Endometrium (tissue), 2 donors: ENCODE results near the gene SH2D7.

ENCODE experiments used
- FAIRE-seq: peaks from 2 replicates; lab custom pipeline; 2012; peaks lifted over from hg19 to GRCh38; lab: Jason Lieb, UNC
- donor health status: control.
- donor health status: control.

The SH2D7 gene

DNA sequence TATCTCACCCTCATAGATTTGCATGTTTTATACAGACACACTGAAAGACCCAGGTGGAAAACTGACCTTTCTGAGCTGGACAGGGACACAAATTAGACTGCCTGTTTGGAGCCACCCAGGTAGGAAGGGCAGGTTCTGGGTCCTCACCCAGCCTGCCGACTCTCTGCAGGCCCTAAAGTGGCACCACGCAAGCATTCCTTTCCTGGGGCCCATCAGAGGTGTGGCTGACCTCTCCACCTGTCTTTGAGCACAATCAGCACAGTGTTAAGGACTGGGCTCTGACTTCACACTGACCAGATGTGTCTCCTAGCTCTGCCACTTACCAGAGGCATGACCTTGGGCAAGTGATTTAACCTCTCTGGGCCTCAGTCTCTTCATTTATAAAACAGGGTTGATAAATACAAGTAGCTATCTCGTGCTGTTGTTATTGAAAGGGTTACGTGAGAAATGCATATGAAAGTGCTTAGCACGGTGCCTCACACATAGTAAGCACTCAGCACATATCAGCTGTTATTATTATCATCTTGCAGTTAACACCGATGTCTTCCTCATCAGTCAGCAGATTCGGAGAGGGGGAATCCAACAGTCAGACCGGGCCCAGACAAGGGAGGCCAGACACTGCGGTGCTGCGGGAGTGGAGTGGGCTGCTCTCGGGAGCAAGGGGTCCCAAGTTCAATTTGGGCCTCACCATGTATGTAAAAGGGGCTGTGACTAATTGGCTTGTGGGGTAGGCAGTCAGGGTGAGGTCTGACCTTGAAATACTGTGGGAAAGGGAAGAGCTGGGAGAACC, 12.9 kb upstream of the SH2D7 start:
- no peak for FAIRE-seq

DNA sequence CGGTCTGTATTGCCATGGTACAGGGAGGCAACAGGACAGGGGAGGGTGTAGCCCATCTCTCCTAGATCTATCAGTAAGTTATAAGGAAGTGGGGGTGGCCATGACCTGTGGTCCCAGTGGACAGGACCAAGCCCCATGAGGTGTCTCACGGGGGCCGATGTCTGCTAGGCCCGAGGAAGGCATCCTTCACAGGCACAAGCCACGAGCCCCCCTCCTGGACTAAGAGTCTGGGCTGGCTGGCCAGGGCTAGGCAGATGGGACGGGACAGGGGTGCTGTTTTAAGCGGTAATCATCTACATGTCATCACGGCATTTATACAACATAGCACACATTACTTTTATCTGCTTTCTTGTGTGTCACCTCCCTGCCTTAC, 12.3 kb upstream of the SH2D7 start:
- no peak for FAIRE-seq

DNA sequence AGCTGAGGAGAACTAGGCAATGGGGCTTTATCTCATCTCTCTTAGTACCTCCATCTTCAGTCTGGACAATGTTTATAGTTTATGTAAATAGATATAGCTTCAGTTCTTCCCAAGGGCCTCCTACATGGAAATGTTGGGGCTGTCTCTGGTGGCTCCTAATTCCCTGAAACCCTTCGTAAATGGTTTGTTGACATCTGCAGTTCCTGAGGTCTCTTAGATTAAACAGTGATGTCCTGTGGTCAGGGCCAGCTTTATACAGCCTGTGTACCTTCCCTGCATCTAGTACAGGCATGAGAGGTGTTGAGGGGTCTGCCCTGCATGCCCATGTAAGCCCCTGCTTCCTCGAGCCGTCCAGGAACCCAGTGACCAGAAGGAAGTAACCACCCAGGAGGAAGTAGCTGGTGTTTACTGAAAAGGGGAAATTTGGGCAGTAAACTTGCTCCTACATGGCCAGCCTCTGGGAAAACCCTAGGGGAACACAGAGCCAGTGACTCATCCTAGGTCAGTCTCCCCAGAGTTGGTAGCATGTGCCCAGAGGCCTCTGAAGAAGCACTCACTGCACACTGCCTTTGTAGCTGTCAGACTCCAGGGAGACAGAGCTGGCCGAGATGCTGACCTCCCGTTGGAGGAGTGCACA, 10.1 kb upstream of the SH2D7 start:
- no peak for FAIRE-seq

DNA sequence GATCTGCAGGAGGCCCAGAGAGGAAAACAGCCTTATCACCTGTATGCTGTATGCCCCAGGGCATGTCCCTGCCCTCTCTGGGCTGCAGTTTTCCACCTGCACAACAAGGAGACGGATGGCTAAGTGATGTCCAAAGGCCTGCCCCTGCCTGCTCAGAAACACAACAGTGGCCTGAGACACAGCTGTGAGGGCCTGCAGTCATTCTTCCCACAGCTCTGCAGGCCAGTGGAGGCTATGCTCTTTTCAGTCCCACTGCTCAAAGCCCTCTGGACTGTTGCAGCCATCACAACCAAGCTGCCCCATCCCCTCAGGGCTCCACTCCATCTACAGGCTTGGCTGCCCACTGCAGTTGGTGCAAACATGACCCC, 9.6 kb upstream of the SH2D7 start:
- FAIRE-seq = no peak

DNA sequence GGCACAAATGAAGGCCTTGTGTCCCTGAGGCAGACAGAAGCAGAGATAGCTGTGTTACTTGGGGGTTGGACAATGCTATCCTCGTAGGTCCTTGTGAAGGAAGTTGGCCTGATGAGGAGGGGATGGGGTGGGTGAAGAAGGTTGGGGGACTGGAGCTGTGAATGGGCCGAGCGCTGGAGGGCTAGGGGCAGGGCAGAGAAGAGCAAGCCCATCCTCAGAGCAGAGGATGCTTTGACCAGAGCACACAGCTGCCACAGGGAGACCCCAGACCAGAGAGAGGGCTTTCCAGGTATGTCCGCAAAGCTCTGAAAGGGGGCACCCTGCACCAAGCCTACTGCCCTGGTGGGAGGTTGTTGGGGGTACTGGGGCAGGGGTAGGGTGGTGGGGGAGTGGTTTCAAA, 9.2 kb upstream of the SH2D7 start:
- FAIRE-seq = no peak

DNA sequence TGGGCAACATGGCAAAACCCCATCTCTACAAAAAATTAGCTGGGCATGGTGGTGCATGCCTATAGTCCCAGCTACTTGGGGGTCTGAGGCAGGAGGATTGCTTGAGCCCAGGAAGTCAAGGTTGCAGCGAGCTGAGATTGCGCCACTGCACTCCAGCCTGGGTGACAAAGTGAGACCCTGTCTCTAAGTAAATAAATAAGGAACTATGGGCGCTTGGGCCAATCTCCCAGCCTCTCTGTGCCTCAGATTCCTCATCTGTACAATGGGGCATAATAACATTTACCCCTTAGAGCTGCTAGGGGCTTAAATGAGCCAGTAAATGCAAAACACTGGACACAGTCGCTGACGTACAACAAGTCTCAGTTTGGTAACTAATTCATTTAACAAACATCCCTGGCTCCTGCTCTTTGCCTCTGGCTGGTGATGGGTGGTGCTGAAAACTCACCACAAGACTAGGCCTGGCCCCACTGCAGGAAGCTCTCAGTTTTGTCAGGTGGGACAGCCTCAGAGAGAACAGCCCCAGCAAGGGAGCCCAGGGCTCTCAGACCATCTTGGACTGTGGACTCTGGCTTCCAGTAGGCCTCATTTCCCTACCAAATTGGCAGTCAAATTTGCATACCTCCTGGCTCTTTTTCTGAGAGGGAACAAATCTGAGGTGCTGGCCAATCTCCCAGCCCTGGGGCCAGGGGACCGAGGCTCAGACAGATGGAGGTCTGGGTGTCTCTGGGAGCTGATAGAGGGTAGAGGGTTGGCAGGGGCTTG, 8.5 kb upstream of the SH2D7 start:
- no peak for FAIRE-seq

DNA sequence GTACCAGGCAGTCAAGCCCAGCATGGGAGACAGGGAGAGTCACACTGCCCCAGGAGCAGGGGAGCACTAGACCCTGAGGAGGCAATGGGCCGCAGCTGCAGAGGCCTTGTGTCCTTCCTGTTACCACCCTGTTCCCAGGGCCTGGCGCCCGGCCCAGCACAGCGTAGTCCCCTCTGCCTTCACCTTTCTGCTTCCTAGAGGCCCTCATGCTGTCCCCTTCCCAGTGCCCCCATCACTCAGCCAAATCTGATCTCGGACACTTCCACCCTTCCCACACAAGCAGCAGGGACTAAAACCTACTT, 8.0 kb upstream of the SH2D7 start:
- no peak for FAIRE-seq

DNA sequence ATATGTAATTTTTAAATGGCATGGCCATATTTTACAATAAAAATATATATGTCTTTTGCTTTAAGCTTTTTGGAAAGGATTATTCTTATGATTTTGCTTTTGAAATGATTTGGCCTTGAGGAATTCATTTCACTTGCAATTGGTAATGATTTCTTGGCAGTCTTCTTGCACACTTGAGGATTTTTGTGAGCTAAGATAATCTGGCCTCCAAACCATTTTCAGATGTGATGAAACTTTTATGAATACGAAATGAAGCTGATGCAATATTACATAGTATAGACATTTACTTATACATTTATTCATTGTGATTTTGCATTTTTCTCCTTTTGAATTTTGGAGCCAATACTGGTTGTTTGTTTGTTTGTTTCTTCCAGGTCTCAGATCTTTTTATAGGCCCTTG, 6.4 kb upstream of the SH2D7 start:
- no peak for FAIRE-seq

DNA sequence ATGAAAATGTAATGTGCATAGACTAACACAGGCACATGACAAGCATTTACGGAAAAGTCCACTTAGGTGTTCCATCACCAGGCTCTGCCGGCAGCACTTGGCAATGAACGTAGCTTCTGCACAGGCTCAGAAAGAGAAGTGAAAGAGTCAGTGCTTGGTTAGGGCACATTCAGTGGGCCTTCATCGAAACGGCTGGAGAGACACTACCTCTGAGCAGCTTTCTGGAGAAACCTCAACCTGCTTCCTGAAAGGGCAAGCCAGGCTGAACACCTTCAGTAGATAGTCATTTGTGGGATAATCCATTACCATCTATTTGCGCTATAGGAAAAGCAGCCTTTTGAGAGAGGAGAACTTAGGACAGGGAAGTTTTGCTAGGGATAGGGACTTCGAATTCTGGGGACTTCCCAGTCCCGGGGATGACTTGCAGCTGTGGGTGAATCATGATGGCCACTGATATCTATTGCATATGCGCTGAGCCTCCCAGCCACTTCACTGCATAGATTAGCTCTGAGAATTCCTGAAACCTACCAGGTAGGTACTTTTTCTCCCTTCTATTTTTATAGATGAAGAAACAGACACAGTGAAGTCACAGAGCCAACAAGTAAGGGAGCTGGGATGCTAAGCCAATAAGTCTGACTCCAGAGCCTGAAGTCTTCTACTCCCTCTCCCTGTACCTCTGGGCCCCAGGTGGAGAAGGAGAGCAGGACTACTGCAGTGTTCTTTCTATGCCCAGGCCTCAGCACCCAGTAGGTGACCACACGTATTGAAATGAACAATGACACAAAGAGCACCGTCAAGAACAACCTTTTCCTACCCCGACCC, 4.2 kb upstream of the SH2D7 start:
- FAIRE-seq = no peak

DNA sequence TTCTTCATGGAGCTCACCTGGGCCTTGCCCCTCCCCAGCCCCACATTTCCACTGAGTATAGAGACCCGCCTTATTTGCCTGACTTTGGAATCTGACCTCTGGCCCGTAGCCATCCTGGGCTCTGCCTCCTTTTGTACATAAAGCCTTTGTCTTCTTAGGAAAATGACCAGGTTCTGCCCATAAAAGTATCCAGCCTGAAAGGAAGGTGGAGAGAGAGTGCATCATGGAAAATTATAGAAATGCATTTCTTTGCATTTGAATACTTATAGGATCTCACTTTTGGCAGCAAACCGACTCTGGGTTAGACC, 3.6 kb upstream of the SH2D7 start:
- no peak for FAIRE-seq

DNA sequence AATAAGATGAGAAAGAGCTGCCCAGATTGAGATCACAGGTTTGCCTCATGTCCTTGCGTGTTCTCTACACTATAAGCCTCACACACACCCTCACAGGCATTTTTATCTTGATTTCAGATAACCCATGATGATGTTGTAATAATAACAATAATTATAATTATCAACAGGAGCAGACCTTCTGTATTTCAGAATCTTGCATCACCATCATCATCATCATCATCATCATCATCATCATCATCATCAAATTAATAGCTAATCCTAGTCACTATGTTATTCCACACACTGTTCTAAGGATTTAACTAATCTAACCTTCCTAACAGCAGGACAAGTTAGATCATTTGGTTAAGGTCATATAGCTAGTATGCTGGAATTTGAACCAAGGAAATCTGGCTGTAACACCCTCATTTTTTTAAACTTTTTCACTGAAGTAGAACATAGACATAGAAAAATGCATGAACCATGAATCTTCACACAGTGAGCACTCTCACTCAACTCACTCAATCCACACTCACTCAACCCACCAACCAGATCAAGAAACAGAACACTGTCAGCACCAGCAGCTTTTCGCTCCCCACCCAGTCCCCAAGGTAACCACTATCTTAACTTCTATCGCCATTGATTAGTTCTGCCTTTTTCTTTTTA, 1.8 kb upstream of the SH2D7 start:
- FAIRE-seq = no peak

DNA sequence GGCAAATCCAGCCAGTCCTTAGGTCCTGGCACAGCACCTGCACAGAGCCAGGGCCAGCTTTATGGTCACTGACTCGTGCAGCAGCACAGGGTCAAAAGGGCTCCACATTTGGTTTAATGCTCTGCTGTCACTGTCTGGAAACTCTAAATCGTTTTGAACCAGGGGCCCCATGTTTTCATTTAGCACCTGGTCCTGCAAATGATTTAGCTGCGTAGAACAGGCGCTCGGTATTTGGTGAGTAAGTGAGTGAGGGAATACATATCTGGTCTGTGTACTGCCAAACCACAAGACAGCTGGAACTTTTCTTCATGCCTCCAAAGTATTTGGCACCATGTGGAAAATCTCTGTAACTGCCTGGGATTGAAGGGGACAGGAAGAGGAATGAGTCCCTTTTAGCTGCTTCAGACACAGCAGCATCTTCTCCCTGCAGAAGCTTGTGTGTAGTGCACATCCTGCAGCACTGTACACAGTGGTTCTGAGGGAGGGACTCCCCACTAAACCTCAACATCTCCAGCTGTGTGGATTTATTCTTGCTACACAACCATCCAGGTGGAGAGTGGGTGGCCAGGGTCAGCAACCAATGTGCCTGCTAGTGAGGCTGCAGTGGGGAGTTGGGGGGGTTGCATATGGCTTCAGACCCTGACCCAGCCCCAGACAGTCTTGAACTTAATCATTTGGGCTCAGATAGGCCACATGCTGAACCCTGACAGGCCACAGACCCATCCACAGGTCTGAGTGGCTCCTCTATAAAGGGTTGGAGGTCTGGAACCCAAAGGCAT, 1.1 kb downstream of the SH2D7 start:
- FAIRE-seq = no peak

DNA sequence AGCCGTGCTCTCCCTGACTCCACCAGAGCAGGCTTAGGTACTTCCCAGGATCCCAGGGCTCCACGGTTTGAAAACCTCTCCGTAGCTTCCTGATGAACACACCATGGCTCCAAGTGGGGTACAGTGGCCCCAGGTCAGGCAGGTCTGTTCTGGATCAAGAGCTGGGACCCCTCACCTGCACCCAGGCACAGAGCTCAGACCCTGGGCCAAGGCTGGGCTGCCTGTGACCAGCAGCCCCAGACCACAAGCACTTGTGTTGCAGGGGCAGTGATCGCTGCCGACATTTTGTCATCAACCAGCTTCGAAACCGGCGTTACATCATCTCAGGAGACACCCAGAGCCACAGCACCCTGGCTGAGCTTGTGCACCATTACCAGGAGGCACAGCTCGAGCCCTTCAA, 5.3 kb downstream of the SH2D7 start:
- no peak for FAIRE-seq

DNA sequence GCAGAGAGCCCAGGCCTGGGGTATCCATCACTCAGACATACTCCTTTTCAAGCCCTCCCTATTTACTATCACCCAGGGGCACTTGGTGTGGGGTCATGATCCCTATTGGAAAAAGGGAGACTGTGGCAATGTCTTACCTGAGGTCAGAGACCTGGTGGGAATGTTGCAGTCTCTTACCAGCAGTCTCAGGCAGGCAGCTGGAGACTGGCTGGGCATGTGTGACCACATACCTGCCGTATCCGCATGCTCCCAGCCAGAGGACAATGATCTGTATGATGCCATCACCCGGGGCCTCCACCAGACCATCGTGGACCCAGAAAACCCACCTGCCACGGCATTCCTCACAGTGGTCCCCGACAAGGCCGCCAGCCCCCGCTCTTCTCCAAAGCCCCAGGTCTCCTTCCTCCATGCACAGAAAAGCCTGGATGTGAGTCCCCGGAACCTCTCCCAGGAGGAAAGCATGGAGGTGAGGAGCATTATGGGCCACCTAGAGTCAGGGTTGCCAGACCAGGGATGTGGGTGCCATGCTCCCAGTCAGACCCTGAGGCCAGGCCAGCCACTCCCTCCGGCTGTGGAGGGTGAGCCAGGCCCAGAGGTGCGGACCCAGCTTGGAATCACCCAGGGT, 5.9 kb downstream of the SH2D7 start:
- no peak for FAIRE-seq

DNA sequence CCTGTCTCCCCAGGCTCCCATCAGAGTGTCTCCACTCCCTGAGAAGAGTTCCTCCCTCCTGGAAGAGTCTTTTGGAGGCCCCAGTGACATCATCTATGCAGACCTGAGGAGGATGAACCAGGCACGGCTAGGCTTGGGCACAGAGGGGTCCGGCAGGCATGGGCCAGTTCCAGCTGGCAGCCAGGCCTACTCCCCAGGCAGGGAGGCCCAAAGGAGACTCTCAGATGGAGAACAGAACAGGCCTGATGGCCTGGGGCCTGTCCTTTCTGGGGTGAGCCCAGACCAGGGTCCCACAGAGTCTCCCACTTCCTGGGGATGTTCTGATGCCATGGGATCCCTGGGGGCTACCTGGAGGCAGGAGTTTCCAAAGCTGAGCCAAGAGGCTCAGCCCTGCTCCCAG, 8.5 kb downstream of the SH2D7 start:
- no peak for FAIRE-seq

DNA sequence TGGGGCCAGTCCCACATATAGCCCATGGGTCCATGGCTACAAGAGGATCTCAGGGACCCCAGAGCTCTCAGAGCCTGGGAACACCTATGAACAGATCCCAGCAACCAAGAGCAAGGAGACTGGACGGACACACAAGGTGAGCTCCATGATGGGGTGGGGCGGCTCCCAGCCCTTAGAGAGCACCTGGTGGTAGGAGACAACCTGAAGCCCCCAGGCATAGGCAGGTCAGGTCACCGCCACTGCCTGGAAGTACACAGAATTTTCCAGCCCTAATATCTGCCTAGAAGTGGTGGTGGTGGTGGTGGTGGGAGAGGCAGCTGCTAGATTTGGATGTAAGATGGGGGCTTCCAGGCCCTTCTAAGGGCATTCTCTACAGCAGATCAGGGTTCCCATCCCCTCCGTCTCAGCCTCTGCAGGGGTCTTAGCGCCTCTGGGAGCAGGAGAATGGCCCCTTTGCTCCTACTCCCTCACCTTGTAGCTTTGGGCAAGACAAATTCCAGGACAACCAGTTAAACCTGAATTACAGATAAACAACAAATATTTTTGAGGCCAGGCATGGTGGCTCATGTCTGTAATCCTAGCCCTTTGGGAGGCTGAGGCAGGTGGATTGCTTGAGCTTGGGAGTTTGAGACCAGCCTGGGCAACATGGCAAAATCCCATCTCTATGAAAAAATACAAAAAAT, 9.2 kb downstream of the SH2D7 start:
- no peak for FAIRE-seq

DNA sequence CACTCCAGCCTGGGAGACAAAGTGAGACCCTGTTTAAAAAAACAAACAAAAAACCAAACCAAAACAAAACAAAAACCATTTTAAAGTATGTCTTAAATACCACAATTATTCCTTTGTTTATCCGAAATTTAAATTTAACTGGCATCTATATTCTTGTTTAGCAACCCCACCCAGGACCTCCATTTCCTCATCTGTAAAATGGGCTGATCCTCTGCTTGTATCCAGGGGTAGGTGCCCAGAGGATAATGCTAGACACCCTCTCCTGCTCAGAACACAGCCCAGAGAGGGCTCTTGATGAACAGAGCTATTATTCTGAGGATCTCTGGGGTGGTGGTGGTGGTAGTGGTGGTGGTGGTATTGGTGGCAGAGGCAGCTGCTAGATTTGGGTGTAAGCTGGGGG, 9.8 kb downstream of the SH2D7 start:
- FAIRE-seq = no peak

DNA sequence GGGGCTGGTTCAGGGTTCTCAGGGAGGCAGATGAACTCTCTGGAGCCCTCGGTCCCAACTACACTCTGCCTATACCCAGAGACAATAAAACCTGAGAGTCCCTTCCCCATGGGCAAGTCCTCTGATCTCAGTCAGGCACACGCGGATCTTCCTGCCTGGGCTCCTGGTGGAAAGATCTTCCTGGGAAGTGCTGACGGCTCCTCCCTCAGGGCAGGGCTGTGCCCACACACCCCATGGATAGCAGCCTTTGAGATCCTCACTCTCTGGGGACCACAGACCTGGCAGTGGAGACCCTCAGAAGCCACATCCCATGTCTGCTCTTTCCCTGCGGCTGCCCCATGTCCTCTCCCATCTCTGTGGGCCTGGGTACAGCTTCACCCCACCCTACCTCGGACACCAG, 10.4 kb downstream of the SH2D7 start:
- FAIRE-seq = no peak

DNA sequence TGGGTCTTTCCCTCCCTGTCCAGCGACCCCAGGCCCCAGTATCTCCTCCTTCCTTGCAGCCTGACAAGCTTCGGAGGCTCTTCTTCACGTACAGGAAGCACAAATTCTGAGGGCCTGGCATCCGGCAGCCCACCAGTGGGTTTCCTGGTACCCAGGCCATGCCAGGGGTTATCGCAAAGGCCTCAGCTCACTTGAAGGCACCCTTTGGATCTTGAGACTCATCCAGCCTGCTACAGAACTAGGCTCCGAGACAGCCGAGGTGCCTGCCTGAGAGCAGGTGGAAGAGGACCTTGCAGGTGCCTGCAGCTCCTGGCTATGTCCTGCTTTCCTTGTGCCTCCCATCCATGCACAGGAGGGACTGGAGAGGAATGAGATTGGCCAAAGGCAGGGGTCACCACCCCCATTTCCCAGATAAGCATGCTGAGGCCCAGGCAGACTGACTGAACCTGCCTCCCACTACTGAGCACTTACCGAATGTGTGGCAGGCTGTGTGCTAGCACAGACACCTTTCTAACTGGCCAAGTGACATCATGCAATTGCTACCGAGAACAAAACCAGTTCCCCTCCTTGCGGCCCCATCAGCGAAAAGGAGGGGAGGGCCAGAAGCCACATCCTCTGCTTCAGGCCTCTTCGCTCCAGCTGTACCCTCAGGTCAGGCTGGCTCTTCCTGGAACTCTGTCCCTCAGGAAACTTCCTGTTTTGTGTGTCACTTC, 11.2 kb downstream of the SH2D7 start:
- no peak for FAIRE-seq

DNA sequence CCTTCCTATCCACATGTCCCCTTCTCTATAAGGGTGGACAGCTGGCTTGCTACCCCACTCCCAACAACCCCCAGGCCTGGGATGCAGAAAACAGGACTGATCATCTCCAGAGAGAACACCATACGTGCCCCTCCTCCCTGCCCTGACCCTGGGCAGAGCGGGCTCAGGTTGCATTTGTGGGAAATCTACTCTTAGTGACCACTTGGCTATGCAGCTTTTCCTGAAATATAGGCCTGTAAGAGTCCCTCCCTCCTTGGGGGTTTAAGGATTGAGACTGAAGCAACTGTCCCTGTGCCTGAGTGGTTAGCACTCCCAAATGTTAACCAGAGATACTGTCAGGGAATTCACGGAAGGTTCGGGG, 11.7 kb downstream of the SH2D7 start:
- FAIRE-seq = no peak
